OCI-LY3 (cell line): ENCODE data around the gene ACRBP.

Source experiments
- EZH2phosphoT487 ChIP-seq: fragments of 200-600 bp; shearing (Covaris generic); IDR thresholded peaks from 2 replicates; pipeline ENCODE4 v1.6.1; 2018; ENCODE audit warnings: antibody characterized with exemption, mixed run types, low read depth
- TF ChIP-seq, protein P1 (sequence below): fragments of 200-600, 300-600 bp; sonication (generic); IDR thresholded peaks from 2 replicates; pipeline ENCODE4 v1.5.1; 2014; ENCODE audit warnings: antibody characterized with exemption, low read length, low read depth

DNA sequence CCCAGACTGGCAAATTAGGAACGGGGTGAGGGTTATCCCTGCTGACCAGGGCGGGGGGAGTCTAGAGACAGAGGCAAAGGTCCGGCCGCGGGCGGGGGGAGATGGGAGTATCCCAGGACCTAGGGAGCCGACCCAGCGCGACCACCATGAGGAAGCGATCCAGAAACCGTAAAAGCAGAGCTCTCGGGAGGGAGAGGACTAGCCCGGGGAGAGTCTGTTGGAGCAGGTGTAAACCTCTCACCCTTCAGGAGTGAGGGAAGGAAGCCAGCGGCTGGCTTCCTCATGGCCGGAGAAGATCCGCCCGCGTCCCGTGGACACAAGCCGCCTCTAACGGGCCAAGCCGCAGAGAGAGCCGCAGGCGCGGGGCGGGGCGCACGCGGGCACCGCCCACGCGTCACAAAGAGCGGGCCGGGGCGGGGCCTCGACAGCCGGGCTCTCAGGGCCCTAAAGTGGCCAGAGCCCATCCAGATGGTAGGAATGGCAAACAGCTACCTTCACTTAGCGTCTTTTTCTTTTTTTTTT is at the start of gene ACRBP:
- TF ChIP-seq, protein P1, sequence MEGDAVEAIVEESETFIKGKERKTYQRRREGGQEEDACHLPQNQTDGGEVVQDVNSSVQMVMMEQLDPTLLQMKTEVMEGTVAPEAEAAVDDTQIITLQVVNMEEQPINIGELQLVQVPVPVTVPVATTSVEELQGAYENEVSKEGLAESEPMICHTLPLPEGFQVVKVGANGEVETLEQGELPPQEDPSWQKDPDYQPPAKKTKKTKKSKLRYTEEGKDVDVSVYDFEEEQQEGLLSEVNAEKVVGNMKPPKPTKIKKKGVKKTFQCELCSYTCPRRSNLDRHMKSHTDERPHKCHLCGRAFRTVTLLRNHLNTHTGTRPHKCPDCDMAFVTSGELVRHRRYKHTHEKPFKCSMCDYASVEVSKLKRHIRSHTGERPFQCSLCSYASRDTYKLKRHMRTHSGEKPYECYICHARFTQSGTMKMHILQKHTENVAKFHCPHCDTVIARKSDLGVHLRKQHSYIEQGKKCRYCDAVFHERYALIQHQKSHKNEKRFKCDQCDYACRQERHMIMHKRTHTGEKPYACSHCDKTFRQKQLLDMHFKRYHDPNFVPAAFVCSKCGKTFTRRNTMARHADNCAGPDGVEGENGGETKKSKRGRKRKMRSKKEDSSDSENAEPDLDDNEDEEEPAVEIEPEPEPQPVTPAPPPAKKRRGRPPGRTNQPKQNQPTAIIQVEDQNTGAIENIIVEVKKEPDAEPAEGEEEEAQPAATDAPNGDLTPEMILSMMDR = no peak
- no peak for TF ChIP-seq EZH2phosphoT487
